HepG2 (cell line): ENCODE measurements around the gene CAMK2N2. TPM values are rescaled to one million over a fixed set of nuclear protein-coding genes. Genes with fewer than 3 reads are reported as not detected.

ENCODE experiments used
- BORCS8-MEF2B ChIP-seq: sonication (generic); formaldehyde crosslinking; IDR thresholded peaks from 2 replicates; pipeline ENCODE4 v1.8.0; 2022; ENCODE audit warnings: mild to moderate bottlenecking, missing genetic modification reagents
- NFE2L1 ChIP-seq: sonication (generic); formaldehyde crosslinking; IDR thresholded peaks from 2 replicates; pipeline ENCODE4 v1.4.0; 2020; ENCODE audit warnings: missing genetic modification reagents, mild to moderate bottlenecking, borderline replicate concordance
- NR3C1 ChIP-seq: sonication (generic); formaldehyde crosslinking; IDR thresholded peaks from 2 replicates; pipeline ENCODE4 v1.4.0; 2020; ENCODE audit warnings: missing genetic modification reagents
- REPIN1 ChIP-seq: sonication (generic); formaldehyde crosslinking; IDR thresholded peaks from 2 replicates; pipeline ENCODE4 v1.8.0; 2022; ENCODE audit warnings: missing genetic modification reagents, low read depth, mild to moderate bottlenecking, borderline replicate concordance
- THAP7 ChIP-seq: sonication (generic); formaldehyde crosslinking; IDR thresholded peaks from 2 replicates; pipeline ENCODE4 v1.8.1; 2023; ENCODE audit warnings: mild to moderate bottlenecking, missing genetic modification reagents
- ZBTB44 ChIP-seq: sonication (generic); formaldehyde crosslinking; IDR thresholded peaks from 2 replicates; pipeline ENCODE4 v1.4.0; 2020; ENCODE audit warnings: missing genetic modification reagents
- polyA plus RNA-seq, 8 experiments: library from polyadenylated mRNA; depleted of rRNA in 3 of 8; stranded (reverse) in 7 of 8; unstranded in 1 of 8; fragments of >200 nt; fragmentation: Illumina TruSeq in 4 of 8; extraction: Trizol in 4 of 8; gene quantifications; 2 replicates each; pipeline versions ENCODE4 v1.2.1 to v1.2.3, GENCODE V29; 2011 to 2016; ENCODE audit warnings: low read depth in 4 of 8, missing spikeins in 1 of 8, mixed read lengths in 1 of 8; ENCODE audit not compliant: insufficient read depth in 1 of 8
- total RNA-seq, 5 experiments: library from RNA; depleted of rRNA; stranded (reverse); fragments of >200 nt; fragmentation: Illumina TruSeq; extraction: Trizol; gene quantifications; 2 replicates each; pipeline ENCODE4 v1.2.3, GENCODE V29; 2016; ENCODE audit warnings: low read depth in 1 of 5
- TF ChIP-seq, protein P1 (sequence below): sonication (generic); formaldehyde crosslinking; IDR thresholded peaks from 2 replicates; pipeline ENCODE4 v1.5.0; 2020; ENCODE audit warnings: mild to moderate bottlenecking, missing genetic modification reagents, borderline replicate concordance
- TF ChIP-seq, protein P2 (sequence below): sonication (generic); formaldehyde crosslinking; IDR thresholded peaks from 2 replicates; pipeline ENCODE4 v1.4.0; 2020; ENCODE audit warnings: missing genetic modification reagents
- TF ChIP-seq, protein P3 (sequence below): sonication (generic); formaldehyde crosslinking; IDR thresholded peaks from 2 replicates; pipeline ENCODE4 v1.5.1; 2020; ENCODE audit warnings: missing genetic modification reagents, mild to moderate bottlenecking, borderline replicate concordance

CAMK2N2 gene
- total and polyA plus RNA-seq, 2 of the 13 experiments (the other 11 are each of a cell fraction or from before 2014, with no cell fraction given) = 0.12 to 0.27 TPM

DNA sequence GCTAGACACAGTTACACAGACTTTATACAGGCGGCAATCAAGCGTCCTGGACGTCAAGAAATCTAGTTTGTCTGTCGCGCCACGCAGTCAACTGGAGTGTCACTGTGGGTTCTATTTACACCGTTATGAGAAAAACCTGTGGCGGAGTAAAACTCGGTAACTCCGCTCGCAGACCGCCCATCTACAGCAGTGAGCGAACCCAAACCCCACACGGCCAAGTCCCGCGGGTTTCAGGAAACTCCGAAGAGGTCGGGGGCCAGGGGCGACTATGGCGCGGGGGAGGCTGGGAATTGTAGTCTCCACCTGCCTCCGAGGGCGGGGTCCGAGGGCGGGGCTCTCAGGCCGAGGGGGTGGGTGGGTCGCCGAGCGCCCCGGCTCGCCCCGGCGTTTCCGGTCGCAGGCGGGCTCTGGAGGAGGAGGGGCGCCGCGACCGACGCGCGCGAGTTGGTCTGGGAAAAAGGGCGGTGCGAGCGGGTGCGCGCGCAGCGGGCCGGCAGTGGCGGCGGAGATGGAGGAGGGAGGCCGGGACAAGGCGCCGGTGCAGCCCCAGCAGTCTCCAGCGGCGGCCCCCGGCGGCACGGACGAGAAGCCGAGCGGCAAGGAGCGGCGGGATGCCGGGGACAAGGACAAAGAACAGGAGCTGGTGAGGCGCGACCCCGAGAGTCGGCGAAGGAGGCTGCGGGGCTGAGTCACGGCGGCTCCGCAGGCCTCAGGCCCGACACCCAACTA is 37.6 kb upstream of the CAMK2N2 start, which contains the start of gene PSMD2 (continued):
- TF ChIP-seq, protein P1, sequence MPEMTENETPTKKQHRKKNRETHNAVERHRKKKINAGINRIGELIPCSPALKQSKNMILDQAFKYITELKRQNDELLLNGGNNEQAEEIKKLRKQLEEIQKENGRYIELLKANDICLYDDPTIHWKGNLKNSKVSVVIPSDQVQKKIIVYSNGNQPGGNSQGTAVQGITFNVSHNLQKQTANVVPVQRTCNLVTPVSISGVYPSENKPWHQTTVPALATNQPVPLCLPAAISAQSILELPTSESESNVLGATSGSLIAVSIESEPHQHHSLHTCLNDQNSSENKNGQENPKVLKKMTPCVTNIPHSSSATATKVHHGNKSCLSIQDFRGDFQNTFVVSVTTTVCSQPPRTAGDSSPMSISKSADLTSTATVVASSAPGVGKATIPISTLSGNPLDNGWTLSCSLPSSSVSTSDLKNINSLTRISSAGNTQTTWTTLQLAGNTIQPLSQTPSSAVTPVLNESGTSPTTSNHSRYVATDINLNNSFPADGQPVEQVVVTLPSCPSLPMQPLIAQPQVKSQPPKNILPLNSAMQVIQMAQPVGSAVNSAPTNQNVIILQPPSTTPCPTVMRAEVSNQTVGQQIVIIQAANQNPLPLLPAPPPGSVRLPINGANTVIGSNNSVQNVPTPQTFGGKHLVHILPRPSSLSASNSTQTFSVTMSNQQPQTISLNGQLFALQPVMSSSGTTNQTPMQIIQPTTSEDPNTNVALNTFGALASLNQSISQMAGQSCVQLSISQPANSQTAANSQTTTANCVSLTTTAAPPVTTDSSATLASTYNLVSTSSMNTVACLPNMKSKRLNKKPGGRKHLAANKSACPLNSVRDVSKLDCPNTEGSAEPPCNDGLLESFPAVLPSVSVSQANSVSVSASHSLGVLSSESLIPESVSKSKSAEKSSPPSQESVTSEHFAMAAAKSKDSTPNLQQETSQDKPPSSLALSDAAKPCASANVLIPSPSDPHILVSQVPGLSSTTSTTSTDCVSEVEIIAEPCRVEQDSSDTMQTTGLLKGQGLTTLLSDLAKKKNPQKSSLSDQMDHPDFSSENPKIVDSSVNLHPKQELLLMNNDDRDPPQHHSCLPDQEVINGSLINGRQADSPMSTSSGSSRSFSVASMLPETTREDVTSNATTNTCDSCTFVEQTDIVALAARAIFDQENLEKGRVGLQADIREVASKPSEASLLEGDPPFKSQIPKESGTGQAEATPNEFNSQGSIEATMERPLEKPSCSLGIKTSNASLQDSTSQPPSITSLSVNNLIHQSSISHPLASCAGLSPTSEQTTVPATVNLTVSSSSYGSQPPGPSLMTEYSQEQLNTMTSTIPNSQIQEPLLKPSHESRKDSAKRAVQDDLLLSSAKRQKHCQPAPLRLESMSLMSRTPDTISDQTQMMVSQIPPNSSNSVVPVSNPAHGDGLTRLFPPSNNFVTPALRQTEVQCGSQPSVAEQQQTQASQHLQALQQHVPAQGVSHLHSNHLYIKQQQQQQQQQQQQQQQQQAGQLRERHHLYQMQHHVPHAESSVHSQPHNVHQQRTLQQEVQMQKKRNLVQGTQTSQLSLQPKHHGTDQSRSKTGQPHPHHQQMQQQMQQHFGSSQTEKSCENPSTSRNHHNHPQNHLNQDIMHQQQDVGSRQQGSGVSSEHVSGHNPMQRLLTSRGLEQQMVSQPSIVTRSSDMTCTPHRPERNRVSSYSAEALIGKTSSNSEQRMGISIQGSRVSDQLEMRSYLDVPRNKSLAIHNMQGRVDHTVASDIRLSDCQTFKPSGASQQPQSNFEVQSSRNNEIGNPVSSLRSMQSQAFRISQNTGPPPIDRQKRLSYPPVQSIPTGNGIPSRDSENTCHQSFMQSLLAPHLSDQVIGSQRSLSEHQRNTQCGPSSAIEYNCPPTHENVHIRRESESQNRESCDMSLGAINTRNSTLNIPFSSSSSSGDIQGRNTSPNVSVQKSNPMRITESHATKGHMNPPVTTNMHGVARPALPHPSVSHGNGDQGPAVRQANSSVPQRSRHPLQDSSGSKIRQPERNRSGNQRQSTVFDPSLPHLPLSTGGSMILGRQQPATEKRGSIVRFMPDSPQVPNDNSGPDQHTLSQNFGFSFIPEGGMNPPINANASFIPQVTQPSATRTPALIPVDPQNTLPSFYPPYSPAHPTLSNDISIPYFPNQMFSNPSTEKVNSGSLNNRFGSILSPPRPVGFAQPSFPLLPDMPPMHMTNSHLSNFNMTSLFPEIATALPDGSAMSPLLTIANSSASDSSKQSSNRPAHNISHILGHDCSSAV (CRISPR knock-in tag) = no peak
- TF ChIP-seq, protein P2, sequence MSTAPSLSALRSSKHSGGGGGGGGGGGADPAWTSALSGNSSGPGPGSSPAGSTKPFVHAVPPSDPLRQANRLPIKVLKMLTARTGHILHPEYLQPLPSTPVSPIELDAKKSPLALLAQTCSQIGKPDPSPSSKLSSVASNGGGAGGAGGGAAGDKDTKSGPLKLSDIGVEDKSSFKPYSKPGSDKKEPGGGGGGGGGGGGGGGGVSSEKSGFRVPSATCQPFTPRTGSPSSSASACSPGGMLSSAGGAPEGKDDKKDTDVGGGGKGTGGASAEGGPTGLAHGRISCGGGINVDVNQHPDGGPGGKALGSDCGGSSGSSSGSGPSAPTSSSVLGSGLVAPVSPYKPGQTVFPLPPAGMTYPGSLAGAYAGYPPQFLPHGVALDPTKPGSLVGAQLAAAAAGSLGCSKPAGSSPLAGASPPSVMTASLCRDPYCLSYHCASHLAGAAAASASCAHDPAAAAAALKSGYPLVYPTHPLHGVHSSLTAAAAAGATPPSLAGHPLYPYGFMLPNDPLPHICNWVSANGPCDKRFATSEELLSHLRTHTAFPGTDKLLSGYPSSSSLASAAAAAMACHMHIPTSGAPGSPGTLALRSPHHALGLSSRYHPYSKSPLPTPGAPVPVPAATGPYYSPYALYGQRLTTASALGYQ = no peak
- TF ChIP-seq NFE2L1 (peak; percentile 85; the same call in 1 of the 2 replicates), REPIN1 (CRISPR knock-in tag) (0 out of 2 replicates have a peak, but pooled peaks have one; percentile 20), ZBTB44 (CRISPR knock-in tag) (0 out of 2 replicates have a peak, but pooled peaks have one; percentile 55), NR3C1 (no peak), BORCS8-MEF2B (CRISPR knock-in tag) (no peak), THAP7 (CRISPR knock-in tag) (no peak)
- TF ChIP-seq, protein P3, sequence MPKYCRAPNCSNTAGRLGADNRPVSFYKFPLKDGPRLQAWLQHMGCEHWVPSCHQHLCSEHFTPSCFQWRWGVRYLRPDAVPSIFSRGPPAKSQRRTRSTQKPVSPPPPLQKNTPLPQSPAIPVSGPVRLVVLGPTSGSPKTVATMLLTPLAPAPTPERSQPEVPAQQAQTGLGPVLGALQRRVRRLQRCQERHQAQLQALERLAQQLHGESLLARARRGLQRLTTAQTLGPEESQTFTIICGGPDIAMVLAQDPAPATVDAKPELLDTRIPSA (CRISPR knock-in tag) = no peak
